Measurements from ENCODE around the gene MCFD2.

- TF ChIP-seq CTCF (IDR thresholded peaks at IDR 0.05) (no peak), POLR2A (IDR thresholded peaks at IDR 0.05) (no peak), EP300 (IDR thresholded peaks at IDR 0.05) (no peak)
Observed at GRCh38 chr2:46852124-46852523, 63.5 kb downstream of the MCFD2 start.
